GM18870 (cell line): ENCODE data around the gene TSC22D2.
"Not testable (repeated sequence)": the region's sequence is repeated elsewhere in the genome, so short reads cannot be mapped to it uniquely, and the experiment has no call there.

Experiments
- ATAC-seq: cut with Tn5 transposase; IDR thresholded peaks from one replicate; pipeline ENCODE4 v1.9.1; 2021; ENCODE audit warnings: moderate library complexity; ENCODE audit not compliant: unreplicated experiment

Gene TSC22D2

GRCh38 chr3:150446470-150446977, 38.4 kb downstream of the TSC22D2 start:
- ATAC-seq: no peak

- ATAC-seq: no peak
Measured at GRCh38 chr3:150447084-150447483, 39.0 kb downstream of the TSC22D2 start.

- ATAC-seq: no peak
Measured at GRCh38 chr3:150447631-150448465, 39.8 kb downstream of the TSC22D2 start.

GRCh38 chr3:150449169-150449721, 41.1 kb downstream of the TSC22D2 start:
- no peak for ATAC-seq

GRCh38 chr3:150450916-150451315, 42.8 kb downstream of the TSC22D2 start:
- no peak for ATAC-seq

GRCh38 chr3:150451329-150452048, 43.4 kb downstream of the TSC22D2 start:
- no peak for ATAC-seq

GRCh38 chr3:150453353-150453752, 45.3 kb downstream of the TSC22D2 start:
- no peak for ATAC-seq

- no peak for ATAC-seq
Measured at GRCh38 chr3:150454085-150454484, 46.0 kb downstream of the TSC22D2 start.

GRCh38 chr3:150454622-150455021, 46.5 kb downstream of the TSC22D2 start:
- ATAC-seq: no peak

GRCh38 chr3:150455341-150455740, 47.2 kb downstream of the TSC22D2 start:
- ATAC-seq: no peak

GRCh38 chr3:150458001-150458400, 49.9 kb downstream of the TSC22D2 start:
- no peak for ATAC-seq

GRCh38 chr3:150460484-150460883, 52.4 kb downstream of the TSC22D2 start:
- ATAC-seq: no peak

- no peak for ATAC-seq
Measured at GRCh38 chr3:150461399-150461798, 53.3 kb downstream of the TSC22D2 start.

GRCh38 chr3:150462108-150462507, 54.0 kb downstream of the TSC22D2 start:
- ATAC-seq: no peak

- ATAC-seq: no peak
Measured at GRCh38 chr3:150464684-150465083, 56.6 kb downstream of the TSC22D2 start.

GRCh38 chr3:150467381-150467780, 59.3 kb downstream of the TSC22D2 start:
- ATAC-seq: no peak

GRCh38 chr3:150469031-150469930, 61.2 kb downstream of the TSC22D2 start:
- ATAC-seq: no peak

- ATAC-seq: no peak
Measured at GRCh38 chr3:150469931-150470740, 62.0 kb downstream of the TSC22D2 start.

GRCh38 chr3:150472421-150472820, 64.3 kb downstream of the TSC22D2 start:
- ATAC-seq: no peak

- ATAC-seq: not testable (repeated sequence)
Measured at GRCh38 chr3:150473161-150473560, 65.1 kb downstream of the TSC22D2 start.
